Measurements from ENCODE around the gene UBE2J2.

DNA sequence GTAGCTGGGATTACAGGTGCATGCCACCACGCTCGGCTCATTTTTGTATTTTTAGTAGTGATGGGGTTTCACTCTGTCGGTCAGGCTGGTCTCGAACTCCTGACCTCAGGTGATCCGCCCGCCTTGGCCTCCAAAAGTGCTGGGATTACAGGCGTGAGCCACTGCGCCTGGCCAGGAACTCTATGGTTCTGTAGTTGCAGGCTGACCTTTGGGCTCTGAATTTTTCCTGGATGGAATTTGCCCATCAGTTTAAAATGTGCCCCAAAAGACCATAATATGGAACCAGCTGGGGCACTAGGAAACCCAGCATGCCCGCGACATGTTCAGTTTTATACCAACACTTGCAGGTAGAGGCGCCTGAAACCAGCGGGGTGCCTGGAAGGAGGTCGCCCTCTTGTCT, 5.0 kb upstream of the UBE2J2 start:
- no peak for TF ChIP-seq EZH2phosphoT487 (IDR thresholded peaks at IDR 0.05; ENCODE audit: borderline replicate concordance, low read length)
- TF ChIP-seq, protein P1, sequence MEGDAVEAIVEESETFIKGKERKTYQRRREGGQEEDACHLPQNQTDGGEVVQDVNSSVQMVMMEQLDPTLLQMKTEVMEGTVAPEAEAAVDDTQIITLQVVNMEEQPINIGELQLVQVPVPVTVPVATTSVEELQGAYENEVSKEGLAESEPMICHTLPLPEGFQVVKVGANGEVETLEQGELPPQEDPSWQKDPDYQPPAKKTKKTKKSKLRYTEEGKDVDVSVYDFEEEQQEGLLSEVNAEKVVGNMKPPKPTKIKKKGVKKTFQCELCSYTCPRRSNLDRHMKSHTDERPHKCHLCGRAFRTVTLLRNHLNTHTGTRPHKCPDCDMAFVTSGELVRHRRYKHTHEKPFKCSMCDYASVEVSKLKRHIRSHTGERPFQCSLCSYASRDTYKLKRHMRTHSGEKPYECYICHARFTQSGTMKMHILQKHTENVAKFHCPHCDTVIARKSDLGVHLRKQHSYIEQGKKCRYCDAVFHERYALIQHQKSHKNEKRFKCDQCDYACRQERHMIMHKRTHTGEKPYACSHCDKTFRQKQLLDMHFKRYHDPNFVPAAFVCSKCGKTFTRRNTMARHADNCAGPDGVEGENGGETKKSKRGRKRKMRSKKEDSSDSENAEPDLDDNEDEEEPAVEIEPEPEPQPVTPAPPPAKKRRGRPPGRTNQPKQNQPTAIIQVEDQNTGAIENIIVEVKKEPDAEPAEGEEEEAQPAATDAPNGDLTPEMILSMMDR (IDR thresholded peaks at IDR 0.05; ENCODE audit: low read depth, low read length, poor library complexity, severe bottlenecking), result no peak
